OCI-LY7 (cell line): ENCODE measurements around the gene ABCF1. TPM values are rescaled to one million over a fixed set of nuclear protein-coding genes. Genes with fewer than 3 reads are reported as not detected.
A peak's percentile ranks its signal among the peaks of the same experiment; 100 is the strongest.

ENCODE experiments used
- BruUV-seq: library from RNA; stranded (reverse); fragments of 400-500 nt; replicated peaks from 2 replicates; lab custom pipeline; 2021; lab: Mats Ljungman, UMichigan
- CTCF ChIA-PET: fragments of 300-600 bp; sonication (Branson Sonifier 250); formaldehyde crosslinking; loops from one replicate; lab custom pipeline; 2022; ENCODE audit warnings: antibody characterized with exemption; ENCODE audit not compliant: unreplicated experiment; lab: Charles Lee
- POLR2A ChIA-PET: fragments of 300-600 bp; sonication (Branson Sonifier 250); formaldehyde crosslinking; loops from one replicate; lab custom pipeline; 2022; ENCODE audit warnings: antibody characterized with exemption; lab: Charles Lee
- DNase-seq: peaks from one replicate; pipeline ENCODE4 v3.0.0-alpha.2; 2015; ENCODE audit warnings: low spot score
- H2AFZ ChIP-seq: fragments of 200-600 bp; sonication (generic), shearing (Covaris generic); 2 replicates; pipeline ENCODE4 v1.6.1; 2014; ENCODE audit warnings: mild to moderate bottlenecking, antibody characterized with exemption, low read length, moderate library complexity
- H3K27ac ChIP-seq: fragments of 200-600 bp; sonication (generic); 2 replicates; pipeline ENCODE4 v1.5.1; 2014; ENCODE audit warnings: mixed run types, low read depth, mild to moderate bottlenecking, moderate library complexity, low read length, inconsistent platforms; ENCODE audit not compliant: poor library complexity, severe bottlenecking
- H3K36me3 ChIP-seq: fragments of 200-600 bp; sonication (generic); 2 replicates; pipeline ENCODE4 v1.6.1; 2014; ENCODE audit warnings: mild to moderate bottlenecking, antibody characterized with exemption, low read length, moderate library complexity, mixed read lengths; ENCODE audit not compliant: insufficient read depth
- H3K4me1 ChIP-seq: fragments of 200-600 bp; sonication (generic); 2 replicates; pipeline ENCODE4 v1.5.1; 2014; ENCODE audit warnings: mild to moderate bottlenecking, low read length; ENCODE audit not compliant: insufficient read depth, poor library complexity, severe bottlenecking
- H3K4me2 ChIP-seq: fragments of 200-600 bp; sonication (generic); 2 replicates; pipeline ENCODE4 v1.6.1; 2014; ENCODE audit warnings: mild to moderate bottlenecking, low read length
- H3K4me3 ChIP-seq: fragments of 200-600 bp; sonication (generic); 2 replicates; pipeline ENCODE4 v1.5.1; 2014; ENCODE audit warnings: mild to moderate bottlenecking, low read depth, low read length; ENCODE audit not compliant: poor library complexity, severe bottlenecking
- H3K79me2 ChIP-seq: fragments of 200-600 bp; sonication (generic); 2 replicates; pipeline ENCODE4 v1.6.1; 2016; ENCODE audit warnings: low read depth, mild to moderate bottlenecking, low read length, moderate library complexity, mixed read lengths; ENCODE audit not compliant: insufficient read depth
- H3K9me2 ChIP-seq: fragments of 200-600 bp; sonication (generic); 2 replicates; pipeline ENCODE4 v1.6.1; 2016; ENCODE audit warnings: mild to moderate bottlenecking, low read length, mixed read lengths; ENCODE audit not compliant: insufficient read depth
- H3K9me3 ChIP-seq: fragments of 200-600 bp; sonication (generic); 2 replicates; pipeline ENCODE4 v1.6.1; 2014; ENCODE audit warnings: mild to moderate bottlenecking, mixed run types, low read length, mixed read lengths
- H4K20me1 ChIP-seq: fragments of 200-600 bp; sonication (generic); 2 replicates; pipeline ENCODE4 v1.6.1; 2014; ENCODE audit warnings: mild to moderate bottlenecking, antibody characterized with exemption, low read length, moderate library complexity, mixed read lengths; ENCODE audit not compliant: insufficient read depth
- EZH2phosphoT487 ChIP-seq: fragments of 200-600 bp; sonication (generic); IDR thresholded peaks from 2 replicates; pipeline ENCODE4 v1.6.1; 2018; ENCODE audit warnings: low read depth, borderline replicate concordance, mild to moderate bottlenecking, mixed run types, antibody characterized with exemption, low read length, moderate library complexity, mixed read lengths
- intact Hi-C: fragments of 100-400 bp; cut with micrococcal nuclease; formaldehyde crosslinking; loops from one replicate; pipeline ENCODE4 v1.10.0; 2022; ENCODE audit not compliant: unreplicated experiment
- total RNA-seq, 2 experiments: library from RNA; depleted of rRNA in 1 of 2; stranded (reverse); fragments of >200 nt in 1 of 2; shearing (Covaris generic) in 1 of 2; gene quantifications; 2 replicates each; pipeline ENCODE4 v1.2.3, GENCODE V29; 2014 to 2022
- TF ChIP-seq, protein P1 (sequence below): fragments of 200-600 bp; sonication (generic); conservative IDR thresholded peaks from 2 replicates; pipeline ENCODE4 v1.5.1; 2014; ENCODE audit warnings: mild to moderate bottlenecking, antibody characterized with exemption, low read length, moderate library complexity, mixed read lengths

The ABCF1 gene
- total RNA-seq, 2 experiments from 2014 or later, result 53.0 to 86.7 TPM

DNA sequence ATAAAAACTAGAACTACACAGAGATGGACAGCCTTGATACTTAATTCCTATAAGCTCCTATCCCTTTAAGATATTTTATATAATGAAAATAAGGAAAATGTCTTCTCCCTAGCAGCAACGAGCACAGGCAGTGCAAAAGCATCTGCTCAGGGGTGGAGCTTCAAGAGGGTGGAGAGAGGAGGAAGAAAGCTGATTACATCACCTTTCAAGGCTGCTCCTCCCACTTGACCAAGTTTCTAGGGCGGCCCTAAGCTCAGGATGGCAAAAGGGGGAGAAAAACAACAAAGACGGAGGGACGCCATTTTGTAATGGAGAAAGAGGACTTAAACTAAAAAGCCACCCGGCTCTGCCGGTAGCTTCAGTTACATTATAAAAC is 43.6 kb downstream of the ABCF1 start:
- no peak for TF ChIP-seq EZH2phosphoT487
- TF ChIP-seq, protein P1, sequence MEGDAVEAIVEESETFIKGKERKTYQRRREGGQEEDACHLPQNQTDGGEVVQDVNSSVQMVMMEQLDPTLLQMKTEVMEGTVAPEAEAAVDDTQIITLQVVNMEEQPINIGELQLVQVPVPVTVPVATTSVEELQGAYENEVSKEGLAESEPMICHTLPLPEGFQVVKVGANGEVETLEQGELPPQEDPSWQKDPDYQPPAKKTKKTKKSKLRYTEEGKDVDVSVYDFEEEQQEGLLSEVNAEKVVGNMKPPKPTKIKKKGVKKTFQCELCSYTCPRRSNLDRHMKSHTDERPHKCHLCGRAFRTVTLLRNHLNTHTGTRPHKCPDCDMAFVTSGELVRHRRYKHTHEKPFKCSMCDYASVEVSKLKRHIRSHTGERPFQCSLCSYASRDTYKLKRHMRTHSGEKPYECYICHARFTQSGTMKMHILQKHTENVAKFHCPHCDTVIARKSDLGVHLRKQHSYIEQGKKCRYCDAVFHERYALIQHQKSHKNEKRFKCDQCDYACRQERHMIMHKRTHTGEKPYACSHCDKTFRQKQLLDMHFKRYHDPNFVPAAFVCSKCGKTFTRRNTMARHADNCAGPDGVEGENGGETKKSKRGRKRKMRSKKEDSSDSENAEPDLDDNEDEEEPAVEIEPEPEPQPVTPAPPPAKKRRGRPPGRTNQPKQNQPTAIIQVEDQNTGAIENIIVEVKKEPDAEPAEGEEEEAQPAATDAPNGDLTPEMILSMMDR, result no peak
- no peaks in the 10 kb centered on the region for H3K9me3 ChIP-seq
- H3K36me3 ChIP-seq, result peaks cover 71% of the 10 kb centered on the region
- no TSS peak for BruUV-seq
- H3K9me2 ChIP-seq, result no peaks in the 10 kb centered on the region
- H3K4me3 ChIP-seq, result peak overlapping the region; percentile 88
- intact Hi-C loops, result loop anchor here (2.0 to 5.0 kb wide), 4 partner anchors 58 to 587 kb away; partner anchors contain the start of genes FLOT1, GNL1, IER3 and PPP1R18
- peaks cover 37% of the 10 kb centered on the region for H3K4me1 ChIP-seq
- H3K79me2 ChIP-seq, result peaks cover 75% of the 10 kb centered on the region
- POLR2A ChIA-PET, result interaction anchor here (0.6 to 3.6 kb wide), 14 partner anchors 16 to 882 kb away, joined by 3 to 38 read pairs (median 5); partner anchors contain the start of genes MDC1 and TUBB
- no peak overlapping the region for H2AFZ ChIP-seq
- peak overlapping the region; percentile 91 for H3K27ac ChIP-seq
- DNase-seq, result peak; percentile 97
- H3K4me2 ChIP-seq, result peak overlapping the region; percentile 99
- CTCF ChIA-PET, result no interaction called here
- peaks cover 30% of the 10 kb centered on the region; the same call in 1 of the 2 replicates for H4K20me1 ChIP-seq

DNA sequence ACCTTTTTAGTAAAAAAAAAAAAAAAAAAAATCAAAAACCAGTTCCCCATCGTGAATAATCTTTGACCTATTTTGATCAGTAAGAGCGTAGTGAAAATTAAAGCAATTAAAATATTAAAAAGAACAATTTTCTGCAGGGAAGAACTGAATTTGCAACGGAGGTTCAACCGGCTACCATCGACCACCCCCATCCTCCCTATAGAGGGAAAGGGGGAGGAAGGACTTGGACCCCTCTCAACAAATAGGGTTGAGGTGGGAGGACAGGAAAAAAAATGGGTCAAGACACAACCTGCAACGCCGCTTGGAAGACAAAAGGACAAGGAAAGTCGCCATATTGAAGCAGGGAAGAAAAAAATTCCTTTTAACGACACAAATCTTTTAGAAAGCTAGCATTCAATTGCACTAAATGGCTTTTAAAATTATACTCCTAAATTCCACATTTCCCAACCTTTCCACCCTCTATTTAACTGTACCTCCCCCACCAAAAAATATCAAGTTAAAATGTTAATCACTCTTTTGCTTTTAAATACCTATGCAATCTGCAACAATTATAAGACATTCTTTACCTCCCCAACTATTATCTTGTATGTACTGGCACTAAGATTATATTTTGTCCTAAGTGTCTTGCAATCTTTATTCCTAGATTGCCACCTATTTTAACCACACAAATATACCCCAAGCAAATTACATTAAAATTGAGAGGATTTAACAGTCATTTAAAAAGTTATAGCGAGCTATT is 44.1 kb downstream of the ABCF1 start:
- Histone ChIP-seq H3K4me2 (peak overlapping the region; percentile 99), H3K36me3 (peaks cover 69% of the 10 kb centered on the region), H2AFZ (no peak overlapping the region), H3K27ac (peak overlapping the region; percentile 91), H3K79me2 (peaks cover 75% of the 10 kb centered on the region), H3K9me2 (no peaks in the 10 kb centered on the region), H4K20me1 (peaks cover 25% of the 10 kb centered on the region; the same call in 1 of the 2 replicates), H3K9me3 (no peaks in the 10 kb centered on the region), H3K4me3 (peak overlapping the region; percentile 88), H3K4me1 (peaks cover 37% of the 10 kb centered on the region)
- CTCF ChIA-PET, result no interaction called here
- intact Hi-C loops, result loop anchor here (2.0 to 5.0 kb wide), 4 partner anchors 59 to 587 kb away; partner anchors contain the start of genes FLOT1, GNL1, IER3 and PPP1R18
- BruUV-seq, result TSS peak; percentile 38
- peak; percentile 80 for DNase-seq
- POLR2A ChIA-PET, result interaction anchor here (0.6 to 3.6 kb wide), 13 partner anchors 16 to 881 kb away, joined by 3 to 38 read pairs (median 5); partner anchors contain the start of genes MDC1 and TUBB
- no peak for TF ChIP-seq EZH2phosphoT487
- TF ChIP-seq, protein P1, result no peak
